MM.1S (cell line): Measurements from ENCODE around the gene NOG.

Source experiments
- DNase-seq: peaks from one replicate; pipeline ENCODE4 v3.0.0-alpha.2; 2015
- H2AFZ ChIP-seq: fragments of 300-600 bp; sonication (generic); 2 replicates; pipeline ENCODE4 v1.6.0; 2016; ENCODE audit warnings: antibody characterized with exemption, low read length
- H3F3A ChIP-seq: fragments of 300-600 bp; sonication (generic); 2 replicates; pipeline ENCODE4 v1.6.1; 2016; ENCODE audit warnings: mild to moderate bottlenecking, antibody characterized with exemption, low read length, moderate library complexity, mixed read lengths; ENCODE audit not compliant: insufficient read depth
- H3K27ac ChIP-seq: fragments of 300-600 bp; sonication (generic); 2 replicates; pipeline ENCODE4 v1.5.1; 2016; ENCODE audit warnings: mild to moderate bottlenecking, low read length
- H3K27me3 ChIP-seq: fragments of 300-600 bp; sonication (generic); replicated peaks from 2 replicates; pipeline ENCODE4 v1.6.0; 2016; ENCODE audit warnings: low read length; ENCODE audit not compliant: insufficient read depth
- H3K36me3 ChIP-seq: fragments of 300-600 bp; sonication (generic); replicated peaks from 2 replicates; pipeline ENCODE4 v1.6.1; 2016; ENCODE audit warnings: mild to moderate bottlenecking, low read length, mixed read lengths; ENCODE audit not compliant: insufficient read depth
- H3K4me1 ChIP-seq: fragments of 300-600 bp; sonication (generic); 2 replicates; pipeline ENCODE4 v1.6.1; 2016; ENCODE audit warnings: low read length, mixed read lengths
- H3K4me2 ChIP-seq: fragments of 300-600 bp; sonication (generic); 2 replicates; pipeline ENCODE4 v1.6.0; 2016; ENCODE audit warnings: low read depth, low read length
- H3K4me3 ChIP-seq: fragments of 300-600 bp; sonication (generic); 2 replicates; pipeline ENCODE4 v1.5.1; 2016; ENCODE audit warnings: low read length, mixed read lengths
- H3K79me2 ChIP-seq: fragments of 300-600 bp; sonication (generic); 2 replicates; pipeline ENCODE4 v1.6.1; 2016; ENCODE audit warnings: mixed run types, low read length, mixed read lengths
- H3K9ac ChIP-seq: fragments of 300-600 bp; sonication (generic); 2 replicates; pipeline ENCODE4 v1.6.1; 2016; ENCODE audit warnings: low read length, mixed read lengths
- H3K9me2 ChIP-seq: fragments of 300-600 bp; sonication (generic); replicated peaks from 2 replicates; pipeline ENCODE4 v1.6.1; 2016; ENCODE audit warnings: mild to moderate bottlenecking, low read length, mixed read lengths; ENCODE audit not compliant: insufficient read depth
- H3K9me3 ChIP-seq: fragments of 300-600 bp; sonication (generic); replicated peaks from 2 replicates; pipeline ENCODE4 v1.6.1; 2016; ENCODE audit warnings: mild to moderate bottlenecking, low read length, mixed read lengths; ENCODE audit not compliant: insufficient read depth
- H4K20me1 ChIP-seq: fragments of 300-600 bp; sonication (generic); 2 replicates; pipeline ENCODE4 v1.6.1; 2016; ENCODE audit warnings: mild to moderate bottlenecking, low read length, moderate library complexity, mixed read lengths; ENCODE audit not compliant: insufficient read depth
- EZH2 ChIP-seq: fragments of 300-600 bp; sonication (generic); optimal IDR thresholded peaks from 2 replicates; pipeline ENCODE3; 2017; ENCODE audit warnings: low read depth, mild to moderate bottlenecking, antibody characterized with exemption, low read length, mixed read lengths
- EZH2phosphoT487 ChIP-seq: fragments of 300-600 bp; sonication (generic); IDR thresholded peaks from 2 replicates; pipeline ENCODE4 v1.6.1; 2018; ENCODE audit warnings: antibody characterized with exemption, low read length
- TF ChIP-seq, protein P1 (sequence below): fragments of 300-600 bp; sonication (generic); IDR thresholded peaks from 2 replicates; pipeline ENCODE4 v1.5.1; 2016; ENCODE audit warnings: antibody characterized with exemption, low read length, mixed read lengths

The NOG gene

DNA sequence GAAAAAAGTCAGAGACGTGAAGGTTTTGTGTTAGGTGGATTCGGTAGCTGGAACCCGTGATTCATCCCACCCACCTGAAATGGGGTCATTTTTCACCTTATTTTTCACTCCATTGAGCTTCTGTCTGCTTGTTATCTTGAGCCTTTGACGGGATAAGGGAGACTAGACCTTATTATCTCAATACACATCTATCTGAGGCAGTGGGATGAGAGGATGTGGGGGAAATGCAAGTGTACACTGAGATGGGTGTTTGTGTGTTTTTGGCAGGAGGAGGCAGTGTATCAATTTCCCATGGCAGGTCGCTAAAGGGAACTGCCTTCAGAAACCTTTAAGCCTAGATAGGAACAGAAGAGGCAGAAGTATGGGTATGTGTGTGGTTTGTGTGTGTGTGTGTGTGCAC is 6.2 kb upstream of the NOG start:
- H3K79me2 ChIP-seq: no peaks in the 10 kb centered on the region
- H3K4me2 ChIP-seq: no peak overlapping the region
- H4K20me1 ChIP-seq: no peaks in the 10 kb centered on the region
- DNase-seq: no peak
- H3K36me3 ChIP-seq: no peaks in the 10 kb centered on the region
- H2AFZ ChIP-seq: no peak overlapping the region
- no peaks in the 10 kb centered on the region for H3K9me3 ChIP-seq
- no peaks in the 10 kb centered on the region for H3K9me2 ChIP-seq
- no peak overlapping the region for H3K27ac ChIP-seq
- 0 out of 2 replicates have a peak, but pooled peaks cover 3% of the 10 kb centered on the region for H3K27me3 ChIP-seq
- no peak for TF ChIP-seq EZH2
- no peaks in the 10 kb centered on the region for H3K4me1 ChIP-seq
- no peak overlapping the region for H3K4me3 ChIP-seq
- H3K9ac ChIP-seq: no peak overlapping the region
- H3F3A ChIP-seq: no peaks in the 10 kb centered on the region

- peak overlapping the region; percentile 100 for H3K4me2 ChIP-seq
These were observed 913 bp upstream of the NOG start for GRCh38 chr17:56592487-56593085.

DNA sequence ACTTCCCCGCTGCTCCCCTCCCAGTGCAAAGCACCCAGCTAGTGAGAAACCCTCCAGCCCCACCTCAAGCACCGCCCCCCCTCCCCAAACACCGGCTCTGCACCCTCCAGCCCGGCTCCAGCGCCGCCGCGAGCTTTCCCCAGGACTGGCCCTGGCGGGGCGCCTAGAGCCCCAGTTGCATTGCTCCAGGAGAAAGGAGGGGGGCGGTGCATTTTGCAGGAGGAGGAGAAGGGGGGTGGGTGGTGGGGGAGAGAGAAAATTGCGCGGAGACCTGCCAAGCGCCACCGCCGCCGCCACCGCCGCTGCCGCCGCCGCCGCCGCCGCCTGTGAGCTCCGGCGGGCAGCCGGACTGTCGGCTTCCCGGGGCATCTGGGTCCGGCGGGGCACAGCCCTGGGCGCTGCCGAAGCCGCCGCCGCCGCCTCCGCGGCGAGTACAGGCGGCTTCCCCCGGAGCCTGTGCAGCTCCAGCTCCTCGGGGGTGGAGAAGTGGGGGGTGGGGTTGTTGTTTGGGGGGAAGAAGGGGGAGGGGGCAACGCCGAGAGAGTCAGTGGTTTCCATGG is 333 bp upstream of the NOG start:
- H2AFZ ChIP-seq: peak overlapping the region; percentile 90
- H3K4me3 ChIP-seq: peak overlapping the region; percentile 68
- H3K9me3 ChIP-seq: no peaks in the 10 kb centered on the region
- no peaks in the 10 kb centered on the region for H3K79me2 ChIP-seq
- no peaks in the 10 kb centered on the region for H3K36me3 ChIP-seq
- H3K27ac ChIP-seq: peak overlapping the region; percentile 15; the same call in 1 of the 2 replicates
- peaks cover 12% of the 10 kb centered on the region for H3F3A ChIP-seq
- peaks cover 12% of the 10 kb centered on the region; the same call in 1 of the 2 replicates for H3K4me1 ChIP-seq
- peak; percentile 55 for DNase-seq
- H3K9ac ChIP-seq: peak overlapping the region; percentile 48; the same call in 1 of the 2 replicates
- H3K4me2 ChIP-seq: peak overlapping the region; percentile 100
- no peaks in the 10 kb centered on the region for H3K9me2 ChIP-seq
- no peaks in the 10 kb centered on the region for H4K20me1 ChIP-seq
- H3K27me3 ChIP-seq: peaks cover 30% of the 10 kb centered on the region
- TF ChIP-seq EZH2phosphoT487: no peak
- no peak for TF ChIP-seq EZH2

More at GRCh38 chr17:56592487-56593085, 913 bp upstream of the NOG start:
- Histone ChIP-seq H3K36me3 (no peaks in the 10 kb centered on the region), H3K9me3 (no peaks in the 10 kb centered on the region), H3K27ac (no peak overlapping the region), H3K4me3 (peak overlapping the region; percentile 63), H3K4me1 (peaks cover 12% of the 10 kb centered on the region; the same call in 1 of the 2 replicates), H2AFZ (peak overlapping the region; percentile 79), H3K27me3 (peaks cover 24% of the 10 kb centered on the region), H4K20me1 (no peaks in the 10 kb centered on the region), H3K79me2 (no peaks in the 10 kb centered on the region), H3F3A (peaks cover 12% of the 10 kb centered on the region), H3K9ac (peak overlapping the region; percentile 32; the same call in 1 of the 2 replicates), H3K9me2 (no peaks in the 10 kb centered on the region)
- no peak for TF ChIP-seq EZH2
- TF ChIP-seq, protein P1, sequence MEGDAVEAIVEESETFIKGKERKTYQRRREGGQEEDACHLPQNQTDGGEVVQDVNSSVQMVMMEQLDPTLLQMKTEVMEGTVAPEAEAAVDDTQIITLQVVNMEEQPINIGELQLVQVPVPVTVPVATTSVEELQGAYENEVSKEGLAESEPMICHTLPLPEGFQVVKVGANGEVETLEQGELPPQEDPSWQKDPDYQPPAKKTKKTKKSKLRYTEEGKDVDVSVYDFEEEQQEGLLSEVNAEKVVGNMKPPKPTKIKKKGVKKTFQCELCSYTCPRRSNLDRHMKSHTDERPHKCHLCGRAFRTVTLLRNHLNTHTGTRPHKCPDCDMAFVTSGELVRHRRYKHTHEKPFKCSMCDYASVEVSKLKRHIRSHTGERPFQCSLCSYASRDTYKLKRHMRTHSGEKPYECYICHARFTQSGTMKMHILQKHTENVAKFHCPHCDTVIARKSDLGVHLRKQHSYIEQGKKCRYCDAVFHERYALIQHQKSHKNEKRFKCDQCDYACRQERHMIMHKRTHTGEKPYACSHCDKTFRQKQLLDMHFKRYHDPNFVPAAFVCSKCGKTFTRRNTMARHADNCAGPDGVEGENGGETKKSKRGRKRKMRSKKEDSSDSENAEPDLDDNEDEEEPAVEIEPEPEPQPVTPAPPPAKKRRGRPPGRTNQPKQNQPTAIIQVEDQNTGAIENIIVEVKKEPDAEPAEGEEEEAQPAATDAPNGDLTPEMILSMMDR: peak; percentile 77
- peak; percentile 57 for DNase-seq

GRCh38 chr17:56594320-56595107 is 1.0 kb downstream of the NOG start:
- no peak overlapping the region for H3K27ac ChIP-seq
- peaks cover 12% of the 10 kb centered on the region; the same call in 1 of the 2 replicates for H3K4me1 ChIP-seq
- H3K9me2 ChIP-seq: no peaks in the 10 kb centered on the region
- no peak for TF ChIP-seq EZH2phosphoT487
- TF ChIP-seq, protein P1: peak; percentile 18
- H3K4me3 ChIP-seq: peak overlapping the region; percentile 68
- peaks cover 12% of the 10 kb centered on the region for H3F3A ChIP-seq
- peaks cover 30% of the 10 kb centered on the region for H3K27me3 ChIP-seq
- H4K20me1 ChIP-seq: no peaks in the 10 kb centered on the region
- no peaks in the 10 kb centered on the region for H3K9me3 ChIP-seq
- H2AFZ ChIP-seq: peak overlapping the region; percentile 90
- H3K79me2 ChIP-seq: no peaks in the 10 kb centered on the region
- peak; percentile 50 for DNase-seq
- no peaks in the 10 kb centered on the region for H3K36me3 ChIP-seq
- peak overlapping the region; percentile 100 for H3K4me2 ChIP-seq
- peak overlapping the region; percentile 48; the same call in 1 of the 2 replicates for H3K9ac ChIP-seq
